ENCODE results near the gene TMEM44.

Gene TMEM44

DNA sequence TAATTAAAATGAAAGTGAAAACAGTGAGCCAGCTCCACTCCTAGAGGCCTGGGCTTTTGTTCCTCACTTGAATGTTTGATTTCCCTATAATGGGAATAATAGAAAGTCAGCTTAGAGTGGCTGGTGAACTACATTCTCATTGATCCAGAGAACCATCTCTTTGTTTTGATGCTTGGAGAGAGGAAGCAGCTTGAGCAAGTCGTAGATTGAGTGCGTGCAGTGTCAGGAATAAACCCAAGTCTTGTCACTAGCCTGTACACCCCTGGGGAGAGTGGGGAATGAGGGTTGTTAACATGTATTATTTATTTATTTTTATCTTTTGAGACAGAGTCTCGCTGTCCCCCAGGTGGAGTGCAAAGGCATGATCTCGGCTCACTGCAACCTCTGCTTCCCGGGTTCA, 39.7 kb upstream of the TMEM44 start:
- Histone ChIP-seq H3K36me3 (ENCODE audit: control insufficient read depth in 2 of 2, insufficient read depth in 1 of 2, low read length in 2 of 2) (peaks cover 0 to 21% of the 10 kb centered on the region in 2 experiments; a peak in 2 of 3 replicates), H3K27ac (ENCODE audit: extremely low read depth, low read depth, low read length) (no peak overlapping the region), H3K9me3 (ENCODE audit: control insufficient read depth, insufficient read depth, low read depth, low read length) (no peaks in the 10 kb centered on the region), H3K4me3 (ENCODE audit: low read depth, low read length) (peak overlapping the region; percentile 86), H3K4me1 (ENCODE audit: control insufficient read depth, insufficient read depth, low read length) (no peaks in the 10 kb centered on the region)
- ChIA-PET POLR2A (interaction anchor here (0.9 to 1.9 kb wide), 4 partner anchors 10 to 96 kb away, joined by 3 to 8 read pairs (median 4); partner anchors contain the start of gene FAM43A), CTCF (interaction anchor here (0.9 to 4.6 kb wide), 4 partner anchors 10 to 65 kb away, joined by 3 to 32 read pairs (median 4); partner anchors contain the start of gene FAM43A)
- no peak for TF ChIP-seq ZBTB1 (tag by site-specific recombination; IDR thresholded peaks at IDR 0.05)
- TF ChIP-seq ZBTB7A (tag by site-specific recombination; IDR thresholded peaks at IDR 0.05; ENCODE audit: low read depth), result no peak
- no peak for TF ChIP-seq ZNF624 (tag by site-specific recombination; IDR thresholded peaks at IDR 0.05)
- no peak for TF ChIP-seq ZNF704 (tag by site-specific recombination; IDR thresholded peaks at IDR 0.05)
- TF ChIP-seq ZNF629 (tag by site-specific recombination; IDR thresholded peaks at IDR 0.05), result no peak
- no peak for TF ChIP-seq SP7 (tag by site-specific recombination; IDR thresholded peaks at IDR 0.05)
- no peak for TF ChIP-seq ZNF394 (tag by site-specific recombination; IDR thresholded peaks at IDR 0.05; ENCODE audit: borderline replicate concordance)
- TF ChIP-seq PBX3 (CRISPR knock-in tag; IDR thresholded peaks at IDR 0.05), result no peak

DNA sequence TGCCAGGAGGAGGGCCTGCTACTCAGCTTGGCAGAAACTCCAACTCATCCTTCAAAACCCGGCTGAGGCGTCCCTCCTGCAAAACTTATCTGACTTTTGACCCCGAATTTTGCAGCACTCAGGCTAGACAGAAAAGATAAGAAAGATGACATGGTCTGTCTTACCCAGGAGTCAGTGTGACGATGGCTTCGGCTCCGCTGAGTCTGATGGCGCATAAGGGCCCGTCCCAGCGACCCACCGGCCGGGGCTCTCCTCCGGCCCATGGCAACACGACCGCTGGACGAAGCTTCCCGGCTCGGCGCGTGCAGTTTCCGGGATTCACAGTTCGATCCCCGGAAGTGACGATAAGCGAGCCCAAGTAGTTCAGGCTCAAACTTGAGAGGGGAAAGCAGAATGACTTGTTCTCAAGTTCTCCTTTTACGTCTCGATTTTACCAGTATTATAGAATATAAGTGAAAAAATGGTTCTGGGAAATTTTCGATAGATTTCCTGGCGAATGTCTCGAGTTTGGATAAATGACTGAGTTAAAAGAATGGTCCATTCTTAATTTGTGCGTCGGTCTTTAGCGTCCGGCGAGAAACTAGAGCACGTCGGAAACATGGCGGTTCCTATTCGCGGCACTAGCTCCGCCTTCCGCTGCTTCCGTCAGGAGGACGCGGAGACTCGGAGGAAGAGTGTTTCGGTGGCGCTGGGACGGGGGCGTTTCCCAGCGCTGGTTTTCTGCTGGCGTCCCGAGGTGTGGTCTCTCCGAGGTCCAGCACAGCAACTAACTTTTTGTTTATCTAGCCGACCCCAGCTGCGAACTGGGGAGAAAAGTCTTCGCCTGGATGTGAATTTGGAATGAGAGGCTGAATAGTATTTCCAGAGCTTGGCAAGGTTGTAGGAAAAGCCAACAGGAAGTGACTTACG, 38.9 kb upstream of the TMEM44 start, which contains the start of gene LSG1:
Gene LSG1, minus strand, starts transcription at position 292 of the 909 bp plus-strand sequence. Its CDS starts 29 bp downstream, at position 263.
- peaks cover 0 to 24% of the 10 kb centered on the region in 2 experiments; a peak in 2 of 3 replicates for H3K36me3 ChIP-seq (ENCODE audit: control insufficient read depth in 2 of 2, insufficient read depth in 1 of 2, low read length in 2 of 2)
- no peaks in the 10 kb centered on the region for H3K4me1 ChIP-seq (ENCODE audit: control insufficient read depth, insufficient read depth, low read length)
- POLR2A ChIA-PET, result interaction anchor here (0.6 to 1.9 kb wide), 7 partner anchors 10 to 598 kb away, joined by 3 to 8 read pairs (median 4); partner anchors contain the start of gene FAM43A
- H3K9me3 ChIP-seq (ENCODE audit: control insufficient read depth, insufficient read depth, low read depth, low read length), result no peaks in the 10 kb centered on the region
- CTCF ChIA-PET, result interaction anchor here (0.6 to 4.6 kb wide), 17 partner anchors 9 to 919 kb away, joined by 3 to 32 read pairs (median 3); partner anchors contain the start of genes FAM43A and XXYLT1
- H3K27ac ChIP-seq (ENCODE audit: extremely low read depth, low read depth, low read length), result peak within 1 kb of the TSS; percentile 53
- H3K4me3 ChIP-seq (ENCODE audit: low read depth, low read length), result peak within 1 kb of the TSS; percentile 86
- no peak for TF ChIP-seq ZNF529 (tag by site-specific recombination; IDR thresholded peaks at IDR 0.05; ENCODE audit: insufficient replicate concordance)
- TF ChIP-seq ZNF473 (tag by site-specific recombination; IDR thresholded peaks at IDR 0.05), result no peak
- TF ChIP-seq, protein P1, sequence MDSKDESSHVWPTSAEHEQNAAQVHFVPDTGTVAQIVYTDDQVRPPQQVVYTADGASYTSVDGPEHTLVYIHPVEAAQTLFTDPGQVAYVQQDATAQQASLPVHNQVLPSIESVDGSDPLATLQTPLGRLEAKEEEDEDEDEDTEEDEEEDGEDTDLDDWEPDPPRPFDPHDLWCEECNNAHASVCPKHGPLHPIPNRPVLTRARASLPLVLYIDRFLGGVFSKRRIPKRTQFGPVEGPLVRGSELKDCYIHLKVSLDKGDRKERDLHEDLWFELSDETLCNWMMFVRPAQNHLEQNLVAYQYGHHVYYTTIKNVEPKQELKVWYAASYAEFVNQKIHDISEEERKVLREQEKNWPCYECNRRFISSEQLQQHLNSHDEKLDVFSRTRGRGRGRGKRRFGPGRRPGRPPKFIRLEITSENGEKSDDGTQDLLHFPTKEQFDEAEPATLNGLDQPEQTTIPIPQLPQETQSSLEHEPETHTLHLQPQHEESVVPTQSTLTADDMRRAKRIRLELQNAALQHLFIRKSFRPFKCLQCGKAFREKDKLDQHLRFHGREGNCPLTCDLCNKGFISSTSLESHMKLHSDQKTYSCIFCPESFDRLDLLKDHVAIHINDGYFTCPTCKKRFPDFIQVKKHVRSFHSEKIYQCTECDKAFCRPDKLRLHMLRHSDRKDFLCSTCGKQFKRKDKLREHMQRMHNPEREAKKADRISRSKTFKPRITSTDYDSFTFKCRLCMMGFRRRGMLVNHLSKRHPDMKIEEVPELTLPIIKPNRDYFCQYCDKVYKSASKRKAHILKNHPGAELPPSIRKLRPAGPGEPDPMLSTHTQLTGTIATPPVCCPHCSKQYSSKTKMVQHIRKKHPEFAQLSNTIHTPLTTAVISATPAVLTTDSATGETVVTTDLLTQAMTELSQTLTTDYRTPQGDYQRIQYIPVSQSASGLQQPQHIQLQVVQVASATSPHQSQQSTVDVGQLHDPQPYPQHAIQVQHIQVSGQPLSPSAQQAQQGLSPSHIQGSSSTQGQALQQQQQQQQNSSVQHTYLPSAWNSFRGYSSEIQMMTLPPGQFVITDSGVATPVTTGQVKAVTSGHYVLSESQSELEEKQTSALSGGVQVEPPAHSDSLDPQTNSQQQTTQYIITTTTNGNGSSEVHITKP (tag by site-specific recombination; IDR thresholded peaks at IDR 0.05), result peak; percentile 99
- no peak for TF ChIP-seq ZBTB20 (tag by site-specific recombination; IDR thresholded peaks at IDR 0.05)
- peak; percentile 97 for TF ChIP-seq KLF10 (tag by site-specific recombination; IDR thresholded peaks at IDR 0.05)
- no peak for TF ChIP-seq ZNF214 (tag by site-specific recombination; IDR thresholded peaks at IDR 0.05; ENCODE audit: borderline replicate concordance)
- peak; percentile 95 for TF ChIP-seq YY2 (tag by site-specific recombination; IDR thresholded peaks at IDR 0.05)
- peak; percentile 89; the same call in 1 of the 2 replicates for TF ChIP-seq TRIM28 (IDR thresholded peaks at IDR 0.05; ENCODE audit: borderline replicate concordance, low read length)
- no peak for TF ChIP-seq SETDB1 (IDR thresholded peaks at IDR 0.05; ENCODE audit: insufficient read length, low read length)
- peak; percentile 52 for TF ChIP-seq ZBTB8A (tag by site-specific recombination; IDR thresholded peaks at IDR 0.05)
- peak; percentile 44; the same call in 1 of the 2 replicates for TF ChIP-seq ZBTB1 (tag by site-specific recombination; IDR thresholded peaks at IDR 0.05)
- TF ChIP-seq ZNF571 (tag by site-specific recombination; IDR thresholded peaks at IDR 0.05), result no peak
- TF ChIP-seq ZNF311 (tag by site-specific recombination; IDR thresholded peaks at IDR 0.05; ENCODE audit: borderline replicate concordance), result no peak
- TF ChIP-seq OVOL3 (tag by site-specific recombination; IDR thresholded peaks at IDR 0.05), result no peak
- TF ChIP-seq ZNF776 (tag by site-specific recombination; IDR thresholded peaks at IDR 0.05; ENCODE audit: borderline replicate concordance), result no peak
- no peak for TF ChIP-seq ZSCAN16 (tag by site-specific recombination; IDR thresholded peaks at IDR 0.05)
- TF ChIP-seq SP7 (tag by site-specific recombination; IDR thresholded peaks at IDR 0.05), result peak; percentile 91
- no peak for TF ChIP-seq ZNF48 (tag by site-specific recombination; IDR thresholded peaks at IDR 0.05)
- peak; percentile 65; the same call in 1 of the 2 replicates for TF ChIP-seq EGR2 (tag by site-specific recombination; IDR thresholded peaks at IDR 0.05; ENCODE audit: low read depth)
- peak; percentile 53; the same call in 1 of the 2 replicates for TF ChIP-seq ZSCAN5A (tag by site-specific recombination; IDR thresholded peaks at IDR 0.05)

All from HEK293 (cell line).